Measurements from ENCODE around the gene INPPL1.

The INPPL1 gene

DNA sequence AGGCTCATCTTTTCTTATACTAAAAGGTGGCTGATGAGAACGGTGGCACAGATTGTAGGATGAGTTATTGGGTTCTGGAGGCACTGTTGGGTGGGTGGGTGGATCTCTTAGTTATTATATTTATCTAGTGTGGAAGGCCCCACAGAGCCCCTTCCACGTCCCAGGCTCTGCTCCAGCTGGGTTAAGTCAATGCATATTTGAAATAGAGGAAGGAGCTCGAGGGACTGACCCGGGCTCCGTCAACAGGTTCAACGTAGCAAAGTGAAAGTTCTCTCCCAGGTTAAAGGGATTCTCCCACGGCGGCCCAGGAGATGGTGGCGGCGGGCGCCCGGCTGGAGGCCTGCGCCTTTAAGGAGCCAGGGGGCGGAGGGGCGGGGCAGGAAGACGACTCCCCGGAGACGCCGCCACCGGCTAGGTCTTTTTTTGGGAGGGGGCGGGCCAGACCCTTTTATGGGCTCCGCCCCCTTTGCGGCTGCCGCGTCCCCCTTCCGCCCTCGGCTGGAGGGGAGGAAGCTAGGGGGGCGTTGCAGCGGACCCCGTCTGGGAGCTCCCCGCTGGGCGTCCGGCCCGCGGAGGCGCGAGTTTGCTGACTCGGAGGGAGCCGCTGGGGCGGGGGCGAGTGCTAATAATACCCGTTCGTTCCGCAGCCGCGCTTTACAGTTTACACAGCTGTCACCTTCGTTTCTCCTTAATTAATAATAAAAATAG lies 1.5 kb upstream of the INPPL1 start:
- ChIA-PET POLR2A (ENCODE audit: low non-redundant PET) (interaction anchor here (0.9 to 1.0 kb wide), 2 partner anchors 13 to 112 kb away, joined by 3 to 4 read pairs; no protein-coding TSS in a partner anchor), CTCF (interaction anchor here (0.5 to 1.7 kb wide), 7 partner anchors 15 to 253 kb away, joined by 3 to 7 read pairs (median 4); no protein-coding TSS in a partner anchor)
- TF ChIP-seq, protein P1, sequence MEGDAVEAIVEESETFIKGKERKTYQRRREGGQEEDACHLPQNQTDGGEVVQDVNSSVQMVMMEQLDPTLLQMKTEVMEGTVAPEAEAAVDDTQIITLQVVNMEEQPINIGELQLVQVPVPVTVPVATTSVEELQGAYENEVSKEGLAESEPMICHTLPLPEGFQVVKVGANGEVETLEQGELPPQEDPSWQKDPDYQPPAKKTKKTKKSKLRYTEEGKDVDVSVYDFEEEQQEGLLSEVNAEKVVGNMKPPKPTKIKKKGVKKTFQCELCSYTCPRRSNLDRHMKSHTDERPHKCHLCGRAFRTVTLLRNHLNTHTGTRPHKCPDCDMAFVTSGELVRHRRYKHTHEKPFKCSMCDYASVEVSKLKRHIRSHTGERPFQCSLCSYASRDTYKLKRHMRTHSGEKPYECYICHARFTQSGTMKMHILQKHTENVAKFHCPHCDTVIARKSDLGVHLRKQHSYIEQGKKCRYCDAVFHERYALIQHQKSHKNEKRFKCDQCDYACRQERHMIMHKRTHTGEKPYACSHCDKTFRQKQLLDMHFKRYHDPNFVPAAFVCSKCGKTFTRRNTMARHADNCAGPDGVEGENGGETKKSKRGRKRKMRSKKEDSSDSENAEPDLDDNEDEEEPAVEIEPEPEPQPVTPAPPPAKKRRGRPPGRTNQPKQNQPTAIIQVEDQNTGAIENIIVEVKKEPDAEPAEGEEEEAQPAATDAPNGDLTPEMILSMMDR (conservative IDR thresholded peaks at IDR 0.05; ENCODE audit: low read depth): no peak
- DNase-seq (ENCODE audit: low spot score): peak; percentile 76
- H3K27ac ChIP-seq: peak overlapping the region; percentile 98

DNA sequence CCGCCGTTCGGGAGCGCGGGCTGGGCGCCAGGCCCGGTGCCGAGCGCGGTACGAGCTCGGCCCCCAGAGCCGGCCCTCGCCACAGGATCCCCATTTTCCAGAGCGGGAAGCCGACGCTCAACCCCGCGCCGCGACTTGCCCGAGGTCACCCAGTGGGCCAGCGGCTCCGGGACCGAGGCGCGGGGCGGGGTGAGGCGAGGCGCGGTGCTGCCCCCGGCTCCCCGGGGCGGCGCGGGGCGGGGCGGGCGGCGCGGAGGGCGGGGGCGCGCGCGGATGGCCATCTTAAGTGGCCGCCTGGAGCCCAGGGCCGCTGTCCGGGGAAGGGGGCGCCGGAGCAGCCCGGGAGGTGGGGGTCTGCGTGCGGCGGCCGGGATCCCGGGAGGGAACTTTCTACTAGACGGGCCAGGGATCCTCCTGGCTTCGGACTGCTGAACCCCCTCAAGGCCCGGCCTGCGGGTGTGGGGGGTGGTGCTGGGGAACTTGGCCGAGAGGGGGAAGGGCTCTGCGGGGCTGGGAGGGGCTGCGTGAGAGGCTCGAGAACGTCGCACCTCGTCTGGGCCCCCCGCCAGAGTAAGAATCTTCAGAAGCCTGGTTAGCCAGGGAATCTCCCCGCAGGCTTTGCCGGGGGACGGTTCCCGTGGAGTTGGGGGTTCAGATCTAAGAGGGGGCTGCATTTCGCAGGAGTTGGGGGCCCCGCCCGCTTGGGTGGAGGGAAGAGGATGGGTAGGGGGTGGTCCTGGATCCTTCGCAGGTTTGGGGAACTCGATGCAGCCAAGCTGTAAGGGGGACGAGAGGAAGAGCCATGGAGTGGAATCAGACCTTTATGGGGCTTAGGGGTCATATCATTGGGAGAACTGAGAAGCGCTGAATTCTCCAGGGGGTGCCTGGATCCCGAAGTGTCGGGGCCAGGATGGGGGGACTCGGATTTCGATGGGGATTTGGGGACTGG lies 678 bp upstream of the INPPL1 start:
- ChIA-PET POLR2A (ENCODE audit: low non-redundant PET) (interaction anchor here (0.8 to 1.0 kb wide), 3 partner anchors 12 to 113 kb away, joined by 3 to 4 read pairs (median 3); no protein-coding TSS in a partner anchor), CTCF (interaction anchor here (0.5 to 1.7 kb wide), 9 partner anchors 14 to 254 kb away, joined by 3 to 7 read pairs (median 4); no protein-coding TSS in a partner anchor)
- no peak for DNase-seq (ENCODE audit: low spot score)
- peak overlapping the region; percentile 98 for H3K27ac ChIP-seq
- TF ChIP-seq, protein P1 (conservative IDR thresholded peaks at IDR 0.05; ENCODE audit: low read depth): no peak

DNA sequence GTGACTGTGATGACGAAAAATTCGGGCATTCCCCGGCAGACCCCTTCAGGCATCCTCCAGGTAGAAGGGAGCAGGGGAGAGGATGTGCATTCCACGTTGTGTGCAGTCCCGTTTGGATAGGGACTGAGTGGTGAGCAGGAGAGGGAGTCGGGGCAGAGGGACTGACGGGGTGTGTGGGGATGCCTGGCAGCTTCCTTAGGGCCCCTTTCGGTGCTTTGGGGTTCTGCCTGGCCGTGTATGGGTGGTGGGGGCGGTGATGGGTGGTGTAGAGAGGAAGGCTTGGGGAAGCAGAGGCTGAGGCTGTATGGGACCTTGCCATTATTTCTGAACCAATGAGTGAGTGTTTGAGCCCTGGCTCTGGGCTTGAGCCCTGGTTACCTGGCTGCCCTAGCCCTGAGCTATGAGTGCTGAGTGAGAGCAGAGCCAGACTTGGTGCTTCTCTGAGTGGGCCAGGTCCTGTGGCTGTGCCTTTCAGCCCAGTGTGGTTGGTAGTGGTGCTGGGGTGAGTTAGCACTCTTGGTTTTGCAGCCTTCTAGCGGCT lies 914 bp downstream of the INPPL1 start:
- POLR2A ChIA-PET (ENCODE audit: low non-redundant PET): interaction anchor here (0.5 kb wide), 2 partner anchors 27 to 31 kb away, joined by 3 read pairs; no protein-coding TSS in a partner anchor
- TF ChIP-seq, protein P1 (conservative IDR thresholded peaks at IDR 0.05; ENCODE audit: low read depth): no peak
- DNase-seq (ENCODE audit: low spot score): no peak
- H3K27ac ChIP-seq: peak overlapping the region; percentile 98
- CTCF ChIA-PET: interaction anchor here (0.6 to 2.2 kb wide), 2 partner anchors 13 to 123 kb away, joined by 3 to 9 read pairs; no protein-coding TSS in a partner anchor

DNA sequence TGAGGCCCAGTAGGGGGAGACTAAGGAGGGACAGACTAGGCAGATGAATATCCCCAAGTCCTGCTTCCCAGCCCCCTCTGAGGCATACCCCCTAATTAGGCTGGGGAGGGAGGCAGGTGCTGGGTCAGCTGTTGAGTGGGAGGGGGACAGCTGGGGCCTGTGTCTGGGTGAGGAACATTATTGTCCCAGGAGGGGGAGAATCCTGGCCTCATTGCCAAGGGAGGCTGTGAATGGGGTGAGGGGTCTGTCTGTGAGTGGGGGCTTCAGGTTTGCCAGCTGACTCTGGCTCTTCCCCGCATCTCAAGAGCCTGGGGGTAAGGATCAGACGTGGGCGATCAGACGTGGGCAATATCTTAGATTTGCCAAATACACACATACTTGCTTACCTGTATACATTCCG lies 2.1 kb downstream of the INPPL1 start:
- ChIA-PET CTCF (interaction anchor here (0.6 to 2.2 kb wide), 2 partner anchors 11 to 141 kb away, joined by 3 to 9 read pairs; no protein-coding TSS in a partner anchor), POLR2A (ENCODE audit: low non-redundant PET) (interaction anchor here (0.7 kb wide), 1 partner anchor 240 kb away, joined by 6 read pairs; no protein-coding TSS in a partner anchor)
- DNase-seq (ENCODE audit: low spot score): no peak
- peak overlapping the region; percentile 98 for H3K27ac ChIP-seq
- TF ChIP-seq, protein P1 (conservative IDR thresholded peaks at IDR 0.05; ENCODE audit: low read depth): no peak

DNA sequence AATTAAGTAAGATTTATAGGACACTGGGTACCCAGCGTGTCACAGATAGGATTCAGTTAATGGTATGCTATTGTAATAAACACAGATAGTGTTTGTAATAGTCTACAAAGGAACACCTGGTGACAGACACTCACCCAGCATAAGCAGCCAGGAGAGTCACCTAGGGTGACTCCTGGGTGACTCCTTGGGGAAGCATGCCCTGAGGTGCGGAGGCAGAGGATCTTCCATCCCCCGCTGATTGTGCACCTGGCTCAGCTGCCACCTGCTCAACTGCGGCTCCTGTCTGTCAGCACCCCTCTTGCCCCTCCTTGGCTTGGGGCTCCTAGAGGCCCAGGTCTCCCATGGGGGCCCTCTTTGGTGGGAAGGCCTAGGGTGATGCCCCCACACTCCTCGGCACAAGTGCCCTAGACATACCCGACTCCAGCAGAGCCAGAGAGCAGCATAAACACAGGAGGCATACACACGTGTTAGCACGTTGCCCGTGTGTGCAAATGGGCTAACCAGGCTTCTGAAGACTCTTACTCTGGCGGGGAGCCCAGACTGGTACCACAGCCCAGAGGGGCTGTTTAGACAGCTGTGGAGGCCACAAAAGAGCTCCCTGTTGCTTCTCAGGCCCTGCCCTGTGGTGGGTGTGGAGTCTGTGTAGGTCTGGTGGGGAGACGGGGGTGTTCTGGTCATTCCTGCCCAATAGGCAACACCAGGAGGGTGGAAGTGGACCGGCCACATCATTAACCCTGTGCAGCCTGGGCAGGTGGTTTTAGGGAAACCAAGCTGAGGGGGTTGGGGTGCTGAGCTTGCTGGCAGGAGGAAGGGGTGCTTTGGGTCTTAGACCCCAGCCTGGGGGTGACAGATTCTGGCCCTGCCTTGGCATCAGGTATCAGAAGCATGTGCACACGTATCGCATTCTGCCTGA lies 3.0 kb downstream of the INPPL1 start:
- ChIA-PET CTCF (interaction anchor here (0.6 to 2.2 kb wide), 3 partner anchors 11 to 142 kb away, joined by 3 to 9 read pairs (median 3); no protein-coding TSS in a partner anchor), POLR2A (ENCODE audit: low non-redundant PET) (no interaction called here)
- no peak for DNase-seq (ENCODE audit: low spot score)
- TF ChIP-seq, protein P1 (conservative IDR thresholded peaks at IDR 0.05; ENCODE audit: low read depth): no peak
- H3K27ac ChIP-seq: peak overlapping the region; percentile 42

Measured in RWPE1 (cell line).